ENCODE data around the gene CAMKK1. TPM values are rescaled to one million over a fixed set of nuclear protein-coding genes. Genes with fewer than 3 reads are reported as not detected.

Gene CAMKK1
- total RNA-seq, 1 experiment from 2014 or later: 4.3 TPM

DNA sequence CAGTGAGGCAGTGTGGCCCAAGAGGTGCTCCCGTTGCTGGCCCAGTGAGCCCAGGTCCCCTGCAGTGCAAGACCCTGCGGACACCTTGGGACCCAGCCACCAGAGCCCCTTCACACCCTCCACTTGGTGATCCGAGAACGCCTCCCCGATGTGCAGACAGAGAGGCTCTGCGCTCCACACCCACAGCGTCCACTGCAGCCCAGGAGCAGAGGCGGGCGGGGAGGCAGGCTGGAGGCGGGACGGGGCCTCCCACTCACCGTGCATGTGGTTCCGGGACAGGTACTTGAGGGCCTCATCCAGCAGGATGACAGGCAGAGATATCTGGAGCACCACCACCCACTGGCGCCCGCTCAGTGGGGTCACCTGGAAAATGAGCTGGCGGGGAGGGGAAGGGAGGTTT lies 35.6 kb upstream of the CAMKK1 start:
- intact Hi-C loops (cut with micrococcal nuclease): no loop called here
- Mint-ChIP-seq H3K4me1 (ENCODE audit: insufficient read depth, unreplicated experiment) (no peaks in the 10 kb centered on the region), H3K27ac (ENCODE audit: low read depth, unreplicated experiment) (no peak overlapping the region), H3K36me3 (ENCODE audit: insufficient read depth, unreplicated experiment) (no peaks in the 10 kb centered on the region), H3K27me3 (ENCODE audit: insufficient read depth, unreplicated experiment) (peaks cover 15% of the 10 kb centered on the region), H3K9me3 (ENCODE audit: unreplicated experiment) (no peaks in the 10 kb centered on the region), H3K4me3 (ENCODE audit: unreplicated experiment) (no peak overlapping the region)
- DNase-seq (ENCODE audit: unreplicated experiment): no peak
- no TSS peak for BruUV-seq (replicated peaks)
- TF ChIP-seq, protein P1, sequence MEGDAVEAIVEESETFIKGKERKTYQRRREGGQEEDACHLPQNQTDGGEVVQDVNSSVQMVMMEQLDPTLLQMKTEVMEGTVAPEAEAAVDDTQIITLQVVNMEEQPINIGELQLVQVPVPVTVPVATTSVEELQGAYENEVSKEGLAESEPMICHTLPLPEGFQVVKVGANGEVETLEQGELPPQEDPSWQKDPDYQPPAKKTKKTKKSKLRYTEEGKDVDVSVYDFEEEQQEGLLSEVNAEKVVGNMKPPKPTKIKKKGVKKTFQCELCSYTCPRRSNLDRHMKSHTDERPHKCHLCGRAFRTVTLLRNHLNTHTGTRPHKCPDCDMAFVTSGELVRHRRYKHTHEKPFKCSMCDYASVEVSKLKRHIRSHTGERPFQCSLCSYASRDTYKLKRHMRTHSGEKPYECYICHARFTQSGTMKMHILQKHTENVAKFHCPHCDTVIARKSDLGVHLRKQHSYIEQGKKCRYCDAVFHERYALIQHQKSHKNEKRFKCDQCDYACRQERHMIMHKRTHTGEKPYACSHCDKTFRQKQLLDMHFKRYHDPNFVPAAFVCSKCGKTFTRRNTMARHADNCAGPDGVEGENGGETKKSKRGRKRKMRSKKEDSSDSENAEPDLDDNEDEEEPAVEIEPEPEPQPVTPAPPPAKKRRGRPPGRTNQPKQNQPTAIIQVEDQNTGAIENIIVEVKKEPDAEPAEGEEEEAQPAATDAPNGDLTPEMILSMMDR (IDR thresholded peaks at IDR 0.05; ENCODE audit: unreplicated experiment): no peak
- ChIA-PET CTCF (interaction anchor here (0.6 kb wide), 1 partner anchor 21 kb away, joined by 4 read pairs; no protein-coding TSS in a partner anchor), POLR2A (no interaction called here)

DNA sequence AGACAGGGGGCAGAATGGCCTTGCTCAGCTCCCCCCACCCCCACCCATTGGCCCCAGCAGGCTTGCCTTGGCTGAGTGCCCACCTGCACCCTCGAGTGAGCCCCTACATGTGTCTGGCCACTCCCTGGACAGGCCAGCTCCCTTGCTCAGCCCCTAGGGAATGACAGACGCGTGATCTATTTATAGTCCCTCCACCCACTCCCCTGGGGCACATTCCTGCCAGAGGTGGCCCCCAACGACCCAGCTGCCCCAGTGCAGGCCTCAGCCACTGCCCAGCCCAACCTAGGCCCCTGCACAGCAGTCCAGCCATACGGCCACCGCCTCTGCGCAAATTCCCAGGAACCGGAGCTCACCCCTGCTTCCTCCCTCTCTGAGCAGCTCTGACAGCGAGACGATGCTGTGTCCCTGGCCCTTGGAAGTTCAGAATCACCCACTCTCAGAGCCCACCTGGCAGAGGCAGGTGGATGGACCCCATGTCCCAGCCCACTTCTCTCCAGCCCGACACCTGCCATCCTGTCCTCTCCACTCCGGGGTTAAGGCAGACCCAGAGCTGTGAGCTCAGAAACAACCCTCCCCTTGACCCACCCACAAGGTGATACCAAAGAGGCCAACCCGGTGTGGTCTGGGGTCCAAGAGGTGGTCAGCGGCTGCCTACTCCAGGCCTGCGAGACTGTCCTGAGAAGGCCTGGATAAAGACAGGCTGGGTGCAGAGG lies 34.9 kb upstream of the CAMKK1 start:
- no peak for DNase-seq (ENCODE audit: unreplicated experiment)
- POLR2A ChIA-PET: no interaction called here
- no peak overlapping the region for H3K4me3 Mint-ChIP-seq (ENCODE audit: unreplicated experiment)
- no peak overlapping the region for H3K27ac Mint-ChIP-seq (ENCODE audit: low read depth, unreplicated experiment)
- H3K9me3 Mint-ChIP-seq (ENCODE audit: unreplicated experiment): no peaks in the 10 kb centered on the region
- H3K36me3 Mint-ChIP-seq (ENCODE audit: insufficient read depth, unreplicated experiment): no peaks in the 10 kb centered on the region
- TF ChIP-seq, protein P1 (IDR thresholded peaks at IDR 0.05; ENCODE audit: unreplicated experiment): no peak
- peaks cover 15% of the 10 kb centered on the region for H3K27me3 Mint-ChIP-seq (ENCODE audit: insufficient read depth, unreplicated experiment)
- H3K4me1 Mint-ChIP-seq (ENCODE audit: insufficient read depth, unreplicated experiment): no peaks in the 10 kb centered on the region
- intact Hi-C loops (cut with micrococcal nuclease): no loop called here
- CTCF ChIA-PET: interaction anchor here (0.5 to 1.3 kb wide), 2 partner anchors 14 to 76 kb away, joined by 3 read pairs; no protein-coding TSS in a partner anchor
- no TSS peak for BruUV-seq (replicated peaks)

DNA sequence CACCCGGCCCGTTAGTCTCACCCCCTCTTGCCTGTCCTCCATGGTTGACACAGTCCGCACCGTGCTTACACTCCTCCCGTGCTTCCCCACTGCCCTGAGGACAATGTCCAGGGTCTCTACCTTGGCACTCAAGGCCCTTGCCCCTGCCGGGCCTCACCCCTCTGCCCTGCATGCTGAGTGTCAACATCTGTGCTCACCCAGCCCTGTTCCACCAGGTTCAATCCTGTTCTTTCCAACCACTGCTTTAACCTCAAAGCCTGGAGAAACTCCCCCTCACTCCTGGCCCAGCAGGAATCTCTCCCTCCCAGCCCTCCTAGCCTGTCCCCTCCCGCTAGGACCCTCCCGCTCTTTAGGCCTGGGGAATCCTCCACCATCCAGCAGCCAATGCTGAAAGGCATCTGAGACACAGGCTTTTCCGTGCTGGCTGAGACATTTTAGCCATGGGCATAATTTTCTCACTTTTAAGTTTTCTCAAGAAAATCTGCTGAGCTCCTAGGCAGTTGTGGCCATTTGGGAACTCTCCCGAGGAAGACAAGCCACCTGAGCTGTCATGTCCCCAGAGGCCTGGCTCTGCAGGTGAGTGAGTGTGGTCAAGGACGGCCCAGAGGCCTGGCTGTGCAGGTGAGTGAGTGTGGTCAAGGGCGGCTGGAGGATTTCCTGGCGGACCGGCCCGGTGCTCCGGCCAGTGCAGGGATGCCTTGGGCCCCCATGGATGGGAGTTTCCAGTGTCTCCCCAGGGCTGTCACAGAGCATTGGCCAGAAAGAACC lies 34.2 kb upstream of the CAMKK1 start:
- Mint-ChIP-seq H3K4me3 (ENCODE audit: unreplicated experiment) (no peak overlapping the region), H3K4me1 (ENCODE audit: insufficient read depth, unreplicated experiment) (no peaks in the 10 kb centered on the region), H3K9me3 (ENCODE audit: unreplicated experiment) (no peaks in the 10 kb centered on the region), H3K27me3 (ENCODE audit: insufficient read depth, unreplicated experiment) (peaks cover 15% of the 10 kb centered on the region), H3K36me3 (ENCODE audit: insufficient read depth, unreplicated experiment) (no peaks in the 10 kb centered on the region), H3K27ac (ENCODE audit: low read depth, unreplicated experiment) (no peak overlapping the region)
- BruUV-seq (replicated peaks): no TSS peak
- DNase-seq (ENCODE audit: unreplicated experiment): no peak
- ChIA-PET POLR2A (no interaction called here), CTCF (interaction anchor here (1.3 kb wide), 1 partner anchor 13 kb away, joined by 3 read pairs; no protein-coding TSS in a partner anchor)
- intact Hi-C loops (cut with micrococcal nuclease): no loop called here
- TF ChIP-seq, protein P1 (IDR thresholded peaks at IDR 0.05; ENCODE audit: unreplicated experiment): no peak

DNA sequence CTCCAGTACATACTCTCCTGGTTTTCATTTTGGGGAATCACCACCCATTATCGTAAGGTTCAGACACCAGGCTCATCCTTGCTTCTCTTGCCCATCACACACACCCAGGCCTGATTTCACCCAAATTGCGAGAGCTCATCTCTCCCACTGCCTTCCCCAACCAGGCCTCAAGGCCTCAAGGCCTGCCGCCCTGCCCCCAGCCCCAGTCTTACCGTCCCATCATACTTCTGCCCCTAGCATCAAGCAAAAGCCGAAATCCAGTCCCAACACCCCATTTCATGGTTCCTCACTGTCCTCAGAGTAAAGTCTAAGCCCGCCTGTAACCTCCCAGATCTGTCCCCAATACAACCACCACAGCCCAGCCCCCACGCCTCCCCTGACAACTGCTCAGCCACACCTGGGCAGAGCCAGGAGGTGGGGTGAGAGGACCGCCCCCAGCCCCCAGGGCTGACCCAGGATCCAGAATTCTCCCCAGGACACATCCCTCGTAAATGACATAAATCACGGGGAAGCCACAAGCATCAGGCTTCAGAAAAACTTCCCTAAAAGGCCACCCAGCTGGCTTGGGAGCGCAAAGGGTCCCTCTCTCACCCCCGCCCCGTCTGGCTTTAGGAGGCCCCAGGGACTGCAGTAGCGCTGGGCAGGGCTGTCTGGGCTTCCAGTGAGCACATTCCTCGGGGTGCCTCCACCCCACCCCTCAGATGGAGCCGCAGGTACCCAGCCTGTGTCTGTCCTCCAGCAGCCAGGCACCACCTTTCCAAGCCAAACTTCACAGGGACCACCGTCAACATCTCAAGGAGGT lies 33.0 kb upstream of the CAMKK1 start:
- no TSS peak for BruUV-seq (replicated peaks)
- no peaks in the 10 kb centered on the region for H3K36me3 Mint-ChIP-seq (ENCODE audit: insufficient read depth, unreplicated experiment)
- POLR2A ChIA-PET: interaction anchor here (0.6 kb wide), 1 partner anchor 490 kb away, joined by 3 read pairs; no protein-coding TSS in a partner anchor
- no peak for DNase-seq (ENCODE audit: unreplicated experiment)
- H3K9me3 Mint-ChIP-seq (ENCODE audit: unreplicated experiment): no peaks in the 10 kb centered on the region
- TF ChIP-seq, protein P1 (IDR thresholded peaks at IDR 0.05; ENCODE audit: unreplicated experiment): no peak
- CTCF ChIA-PET: interaction anchor here (0.8 kb wide), 1 partner anchor 79 kb away, joined by 4 read pairs; no protein-coding TSS in a partner anchor
- H3K4me1 Mint-ChIP-seq (ENCODE audit: insufficient read depth, unreplicated experiment): no peaks in the 10 kb centered on the region
- H3K27ac Mint-ChIP-seq (ENCODE audit: low read depth, unreplicated experiment): no peak overlapping the region
- intact Hi-C loops (cut with micrococcal nuclease): no loop called here
- H3K27me3 Mint-ChIP-seq (ENCODE audit: insufficient read depth, unreplicated experiment): peaks cover 15% of the 10 kb centered on the region
- no peak overlapping the region for H3K4me3 Mint-ChIP-seq (ENCODE audit: unreplicated experiment)
